Putamen (tissue), 1 donor: ENCODE results near the gene GNG12.
A peak's percentile ranks its signal among the peaks of the same experiment; 100 is the strongest.

Experiments
- DNase-seq: peaks from one replicate; pipeline ENCODE4 v3.0.0-alpha.2; 2016; ENCODE audit warnings: low spot score

The GNG12 gene

GRCh38 chr1:67815303-67816094 lies 17.8 kb downstream of the GNG12 start:
- peak; percentile 23 for DNase-seq

- DNase-seq: no peak
These were observed 19.0 kb downstream of the GNG12 start for GRCh38 chr1:67814121-67814772.

GRCh38 chr1:67812226-67812625 lies 21.0 kb downstream of the GNG12 start:
- DNase-seq: no peak

GRCh38 chr1:67811781-67812180 lies 21.5 kb downstream of the GNG12 start:
- no peak for DNase-seq

GRCh38 chr1:67809887-67810286 lies 23.4 kb downstream of the GNG12 start:
- no peak for DNase-seq

GRCh38 chr1:67807282-67807681 lies 26.0 kb downstream of the GNG12 start:
- no peak for DNase-seq

- DNase-seq: no peak
These were observed 28.6 kb downstream of the GNG12 start for GRCh38 chr1:67804710-67805109.

GRCh38 chr1:67803380-67804279 lies 29.6 kb downstream of the GNG12 start:
- no peak for DNase-seq

- no peak for DNase-seq
These were observed 30.7 kb downstream of the GNG12 start for GRCh38 chr1:67802565-67802964.

GRCh38 chr1:67801903-67802302 lies 31.4 kb downstream of the GNG12 start:
- DNase-seq: no peak

- DNase-seq: no peak
These were observed 37.9 kb downstream of the GNG12 start for GRCh38 chr1:67795179-67795912.

GRCh38 chr1:67793562-67793961 lies 39.7 kb downstream of the GNG12 start:
- DNase-seq: no peak

- peak; percentile 13 for DNase-seq
These were observed 40.4 kb downstream of the GNG12 start for GRCh38 chr1:67792741-67793458.

- DNase-seq: no peak
These were observed 41.2 kb downstream of the GNG12 start for GRCh38 chr1:67792103-67792502.

- no peak for DNase-seq
These were observed 41.6 kb downstream of the GNG12 start for GRCh38 chr1:67791686-67792085.

- no peak for DNase-seq
These were observed 42.0 kb downstream of the GNG12 start for GRCh38 chr1:67791261-67791660.

- no peak for DNase-seq
These were observed 43.0 kb downstream of the GNG12 start for GRCh38 chr1:67790201-67790692.

GRCh38 chr1:67789551-67789950 lies 43.7 kb downstream of the GNG12 start:
- no peak for DNase-seq

GRCh38 chr1:67788904-67789303 lies 44.4 kb downstream of the GNG12 start:
- DNase-seq: no peak

GRCh38 chr1:67788238-67788790 lies 45.0 kb downstream of the GNG12 start:
- no peak for DNase-seq

GRCh38 chr1:67787746-67788145 lies 45.5 kb downstream of the GNG12 start:
- DNase-seq: no peak
